Raji (cell line): Measurements from ENCODE around the gene MIGA2.

ENCODE experiments used
- POLR2A ChIP-seq: IDR thresholded peaks from 2 replicates; pipeline ENCODE4 v1.6.1; 2011; ENCODE audit warnings: low read depth, low read length, control low read depth; ENCODE audit not compliant: insufficient read depth

MIGA2 gene

GRCh38 chr9:129054163-129054851, 17.9 kb downstream of the MIGA2 start:
- TF ChIP-seq POLR2A, result no peak

DNA sequence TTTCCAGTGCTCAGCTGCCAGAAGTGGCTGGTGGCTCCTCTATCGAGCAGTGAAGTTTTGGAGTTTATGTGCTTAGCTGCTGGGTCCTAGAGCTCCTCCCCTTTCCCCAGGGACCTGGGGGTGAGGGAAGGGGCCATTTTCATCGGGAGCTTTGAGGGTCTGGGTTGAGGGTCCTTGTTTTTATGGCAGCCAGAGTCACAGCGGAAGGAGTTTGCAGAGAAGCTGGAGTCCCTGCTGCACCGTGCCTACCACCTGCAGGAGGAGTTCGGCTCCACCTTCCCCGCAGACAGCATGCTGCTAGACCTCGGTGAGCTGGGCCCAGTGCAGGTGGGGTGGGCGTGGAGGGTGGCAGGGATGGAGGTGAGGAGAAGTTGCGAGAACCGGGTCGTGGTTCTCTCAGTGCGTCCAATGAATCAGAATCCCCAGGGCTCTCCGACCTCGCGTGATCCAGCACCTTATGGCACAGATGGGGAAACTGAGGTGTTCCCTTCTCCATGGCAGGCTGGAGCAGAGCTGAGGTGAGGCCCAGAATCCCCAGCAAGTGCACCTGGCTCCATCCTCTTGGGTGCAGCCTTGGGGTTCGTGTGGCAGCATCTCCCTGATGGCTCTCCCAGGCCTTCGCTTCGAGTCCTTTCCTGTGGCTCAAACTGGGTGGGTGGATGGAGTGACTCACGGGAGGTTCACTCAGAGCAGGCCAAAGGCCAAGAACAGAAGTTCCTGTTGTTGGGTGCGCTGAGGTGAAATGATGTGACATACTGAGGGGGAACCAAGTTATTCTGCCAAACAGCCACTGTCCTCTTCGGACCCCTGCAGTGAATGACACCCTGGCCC, 22.8 kb downstream of the MIGA2 start:
- TF ChIP-seq POLR2A, result no peak

- TF ChIP-seq POLR2A, result no peak
Measured at GRCh38 chr9:129059796-129060785, 23.7 kb downstream of the MIGA2 start.

DNA sequence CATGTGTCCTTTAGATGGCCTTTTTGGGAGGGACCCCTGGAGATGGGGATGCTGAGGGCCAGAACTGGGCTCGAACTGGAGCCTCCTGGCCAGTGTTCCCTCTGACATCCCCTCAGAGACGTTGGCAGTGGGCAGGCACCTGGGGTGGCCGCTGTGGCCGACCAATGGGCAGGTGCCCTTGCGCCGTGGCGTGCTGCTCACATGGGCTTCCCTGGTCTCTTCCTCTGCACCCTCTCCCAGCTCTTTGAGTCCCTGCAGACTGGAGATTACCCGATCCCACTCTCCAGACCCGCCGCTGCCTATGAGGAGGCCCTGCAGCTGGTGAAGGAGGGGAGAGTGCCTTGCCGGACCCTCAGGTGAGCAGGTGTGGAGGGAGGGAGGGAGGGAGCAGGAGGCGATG, 24.6 kb downstream of the MIGA2 start:
- TF ChIP-seq POLR2A, result no peak

DNA sequence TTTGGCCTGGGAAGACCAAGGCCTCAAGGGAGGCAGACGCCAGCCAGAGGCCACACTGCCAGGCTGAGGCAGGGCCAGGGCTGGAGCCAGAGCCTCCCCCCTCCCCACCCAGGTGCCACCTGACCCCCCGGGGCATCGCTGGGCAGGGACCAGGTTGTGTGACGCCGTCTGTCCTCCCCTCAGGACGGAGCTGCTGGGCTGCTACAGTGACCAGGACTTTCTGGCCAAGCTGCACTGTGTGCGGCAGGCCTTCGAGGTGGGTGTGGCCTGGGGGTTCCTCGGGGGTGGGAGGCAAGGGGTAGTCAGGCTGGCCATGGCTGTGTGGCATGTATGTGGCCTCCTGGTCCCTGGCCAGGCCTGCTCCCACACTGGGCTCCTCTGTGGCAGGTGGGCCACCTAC, 26.6 kb downstream of the MIGA2 start:
- TF ChIP-seq POLR2A, result no peak

GRCh38 chr9:129064499-129064908, 28.1 kb downstream of the MIGA2 start:
- no peak for TF ChIP-seq POLR2A

DNA sequence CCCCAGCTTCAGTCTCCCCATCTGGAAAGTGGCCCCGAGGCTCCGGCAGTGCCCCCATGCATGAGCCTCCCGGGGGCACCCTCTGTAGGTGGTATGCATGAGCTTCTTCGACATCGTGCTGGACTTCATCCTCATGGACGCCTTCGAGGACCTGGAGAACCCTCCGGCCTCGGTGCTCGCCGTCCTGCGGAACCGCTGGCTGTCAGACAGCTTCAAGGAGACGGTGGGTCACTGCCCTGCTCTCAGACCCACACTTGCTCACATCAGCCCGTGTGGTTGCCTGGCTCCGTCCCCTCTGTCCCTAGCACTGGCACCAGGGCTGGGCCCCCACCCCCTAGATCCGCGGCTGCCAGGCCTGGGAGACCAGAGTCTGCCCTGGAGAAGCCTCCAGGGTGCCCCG, 31.7 kb downstream of the MIGA2 start:
- no peak for TF ChIP-seq POLR2A

DNA sequence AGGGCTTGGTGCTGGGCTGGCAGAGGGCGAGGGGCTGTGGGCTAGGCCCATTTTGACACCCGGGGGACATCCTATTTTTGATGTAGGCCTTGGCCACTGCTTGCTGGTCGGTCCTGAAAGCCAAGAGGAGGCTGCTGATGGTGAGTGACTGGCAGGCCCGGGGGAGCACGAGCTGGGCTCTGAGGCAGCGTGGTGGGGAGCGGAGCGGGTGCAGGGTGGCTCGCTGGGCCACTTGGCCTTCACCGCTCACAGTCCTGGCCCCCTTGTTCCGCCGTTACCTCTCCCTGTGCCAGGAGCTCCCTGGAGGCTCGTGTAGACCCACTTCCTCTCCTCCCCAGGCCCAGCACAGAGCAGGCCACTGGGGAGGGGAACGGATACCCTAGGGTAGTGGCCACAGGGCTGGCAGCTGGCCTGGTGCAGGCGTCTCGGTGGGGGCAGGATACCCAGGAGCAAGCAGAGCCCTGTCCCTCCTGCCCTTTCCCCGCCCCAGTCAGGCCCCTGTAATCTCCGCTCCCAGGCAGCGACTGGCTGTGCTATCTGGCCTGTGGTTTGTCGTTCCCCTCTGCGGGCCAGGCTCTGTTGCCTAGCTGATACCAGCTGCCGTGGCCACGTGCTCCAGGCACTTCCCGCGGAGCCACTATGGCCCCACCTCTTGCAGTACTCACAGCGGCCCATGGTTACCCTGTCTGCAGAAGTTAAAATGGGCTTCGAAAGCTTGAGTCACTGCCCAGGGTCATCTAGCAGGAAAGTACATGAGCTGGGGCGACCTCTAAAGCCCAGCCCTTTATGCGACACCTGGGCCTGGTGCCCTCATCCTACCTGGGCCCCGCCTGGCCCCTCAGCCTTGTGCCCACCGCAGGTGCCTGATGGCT, 32.8 kb downstream of the MIGA2 start:
- TF ChIP-seq POLR2A, result no peak

DNA sequence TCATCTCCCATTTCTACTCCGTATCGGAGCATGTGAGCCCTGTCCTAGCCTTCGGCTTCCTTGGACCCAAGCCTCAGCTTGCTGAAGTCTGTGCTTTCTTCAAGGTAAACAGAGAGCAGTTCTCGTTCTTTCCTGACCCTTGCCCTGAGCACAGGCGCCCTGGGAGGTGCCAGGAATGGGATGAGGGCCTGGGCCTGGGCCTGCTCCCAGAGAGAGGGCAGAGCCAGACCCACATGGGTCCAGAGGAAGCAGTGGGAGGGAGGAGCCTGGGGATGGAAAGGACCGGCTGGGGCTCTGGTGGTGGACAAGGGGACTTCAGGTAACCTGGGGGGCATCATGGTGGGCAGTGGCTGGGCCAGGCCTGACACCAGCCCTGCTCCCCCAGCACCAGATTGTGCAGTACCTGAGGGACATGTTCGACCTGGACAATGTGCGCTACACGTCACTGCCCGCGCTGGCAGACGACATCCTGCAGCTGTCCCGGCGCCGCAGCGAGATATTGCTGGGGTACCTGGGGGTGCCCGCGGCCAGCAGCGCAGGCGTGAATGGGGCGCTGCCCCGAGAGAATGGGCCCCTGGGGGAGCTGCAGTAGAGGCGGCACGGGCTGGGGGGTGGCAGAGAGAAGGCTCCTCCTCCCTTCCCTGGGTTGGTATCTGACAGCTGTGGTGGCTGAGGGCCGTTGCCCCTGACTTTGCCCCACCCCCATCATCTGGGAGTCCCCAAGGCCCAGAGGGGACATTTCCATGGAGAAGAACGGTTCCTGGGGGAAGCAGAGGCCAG, 33.6 kb downstream of the MIGA2 start:
- no peak for TF ChIP-seq POLR2A

DNA sequence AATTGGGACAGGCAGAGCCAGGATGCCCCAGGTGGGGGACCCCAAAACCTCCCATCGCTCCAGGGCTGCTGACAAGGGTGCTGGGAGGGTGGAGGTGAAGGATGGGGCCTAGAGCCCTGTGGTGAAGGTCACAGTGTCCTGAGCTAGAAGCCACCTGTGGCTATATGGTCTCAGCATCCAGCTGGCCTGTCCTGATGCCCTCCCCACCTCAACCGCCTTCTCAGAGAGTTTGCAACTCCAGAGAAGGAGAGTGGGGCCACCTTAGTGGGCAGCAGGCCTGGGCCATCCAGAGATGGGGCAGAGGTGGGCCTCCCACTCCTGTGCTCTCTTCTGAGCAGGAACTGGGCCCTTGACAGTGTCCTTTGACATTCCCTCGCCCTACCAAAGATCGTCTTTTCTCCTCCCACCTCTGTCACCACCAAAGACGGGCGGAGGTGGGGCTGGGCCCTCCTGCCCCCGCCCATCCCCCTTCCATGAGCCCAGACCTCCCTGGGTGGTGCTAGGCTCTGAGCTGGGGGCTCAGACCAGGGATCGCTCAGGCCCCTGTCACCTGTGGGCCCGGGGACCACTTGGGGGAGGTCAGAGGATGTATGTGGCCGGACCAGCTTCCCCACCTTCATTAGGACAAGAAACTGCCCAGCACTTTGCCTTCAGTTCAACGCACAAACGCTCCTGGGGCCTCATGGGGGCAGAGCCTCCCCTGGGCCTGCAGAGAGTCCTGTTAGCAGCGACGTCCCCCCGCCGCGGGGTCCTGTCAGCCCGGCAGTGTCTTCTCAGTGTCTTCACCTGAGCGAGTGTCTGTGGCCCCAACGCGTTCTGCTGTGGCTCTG, 34.5 kb downstream of the MIGA2 start:
- no peak for TF ChIP-seq POLR2A

- no peak for TF ChIP-seq POLR2A
Measured at GRCh38 chr9:129071526-129072126, 35.2 kb downstream of the MIGA2 start.

GRCh38 chr9:129072171-129072570, 35.7 kb downstream of the MIGA2 start:
- TF ChIP-seq POLR2A, result no peak
